Upper lobe of left lung (tissue), 4 donors: ENCODE results near the gene HMBS.

Experiments used
- POLR2A ChIP-seq, 4 donors: fragments of 450-650 bp; IDR thresholded peaks; one replicate each; pipeline ENCODE4 v1.5.1; 2016 to 2017; ENCODE audit warnings: antibody characterized with exemption in 4 of 4, mild to moderate bottlenecking in 2 of 4
- TF ChIP-seq, protein P1 (sequence below), 6 experiments: fragments of 450-650 bp in 4 of 6; fragments of 200-600 bp in 2 of 6; sonication (generic) in 2 of 6; IDR thresholded peaks; one replicate each; pipeline ENCODE4 v1.5.1; 2016 to 2019; ENCODE audit warnings: antibody characterized with exemption in 6 of 6

DNA sequence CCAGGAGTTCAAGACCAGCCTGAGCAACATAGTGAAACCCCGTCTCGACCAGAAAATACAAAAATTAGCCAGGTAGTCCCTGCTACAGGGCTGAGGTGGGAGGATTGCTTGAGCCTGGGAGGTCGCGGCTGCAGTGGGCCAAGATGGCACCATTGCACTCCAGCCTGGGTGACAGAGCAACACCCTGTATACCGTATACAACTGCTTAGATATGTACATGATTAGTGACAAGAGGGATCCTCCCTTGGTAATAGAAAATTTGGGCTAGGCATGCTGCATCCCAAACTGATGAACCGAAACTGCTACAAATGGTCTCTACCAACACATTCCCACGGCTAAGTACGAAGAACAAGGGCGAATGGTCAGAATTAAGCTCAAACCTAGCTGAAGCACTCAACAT lies 41.8 kb upstream of the HMBS start:
- TF ChIP-seq, protein P1, sequence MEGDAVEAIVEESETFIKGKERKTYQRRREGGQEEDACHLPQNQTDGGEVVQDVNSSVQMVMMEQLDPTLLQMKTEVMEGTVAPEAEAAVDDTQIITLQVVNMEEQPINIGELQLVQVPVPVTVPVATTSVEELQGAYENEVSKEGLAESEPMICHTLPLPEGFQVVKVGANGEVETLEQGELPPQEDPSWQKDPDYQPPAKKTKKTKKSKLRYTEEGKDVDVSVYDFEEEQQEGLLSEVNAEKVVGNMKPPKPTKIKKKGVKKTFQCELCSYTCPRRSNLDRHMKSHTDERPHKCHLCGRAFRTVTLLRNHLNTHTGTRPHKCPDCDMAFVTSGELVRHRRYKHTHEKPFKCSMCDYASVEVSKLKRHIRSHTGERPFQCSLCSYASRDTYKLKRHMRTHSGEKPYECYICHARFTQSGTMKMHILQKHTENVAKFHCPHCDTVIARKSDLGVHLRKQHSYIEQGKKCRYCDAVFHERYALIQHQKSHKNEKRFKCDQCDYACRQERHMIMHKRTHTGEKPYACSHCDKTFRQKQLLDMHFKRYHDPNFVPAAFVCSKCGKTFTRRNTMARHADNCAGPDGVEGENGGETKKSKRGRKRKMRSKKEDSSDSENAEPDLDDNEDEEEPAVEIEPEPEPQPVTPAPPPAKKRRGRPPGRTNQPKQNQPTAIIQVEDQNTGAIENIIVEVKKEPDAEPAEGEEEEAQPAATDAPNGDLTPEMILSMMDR (IDR thresholded peaks at IDR 0.05): no peak
- no peak for TF ChIP-seq POLR2A (IDR thresholded peaks at IDR 0.05)
